ENCODE results near the gene SLC22A1. TPM values are rescaled to one million over a fixed set of nuclear protein-coding genes. Genes with fewer than 3 reads are reported as not detected.

Gene SLC22A1
- total RNA-seq, 1 donor = 0.72 TPM

DNA sequence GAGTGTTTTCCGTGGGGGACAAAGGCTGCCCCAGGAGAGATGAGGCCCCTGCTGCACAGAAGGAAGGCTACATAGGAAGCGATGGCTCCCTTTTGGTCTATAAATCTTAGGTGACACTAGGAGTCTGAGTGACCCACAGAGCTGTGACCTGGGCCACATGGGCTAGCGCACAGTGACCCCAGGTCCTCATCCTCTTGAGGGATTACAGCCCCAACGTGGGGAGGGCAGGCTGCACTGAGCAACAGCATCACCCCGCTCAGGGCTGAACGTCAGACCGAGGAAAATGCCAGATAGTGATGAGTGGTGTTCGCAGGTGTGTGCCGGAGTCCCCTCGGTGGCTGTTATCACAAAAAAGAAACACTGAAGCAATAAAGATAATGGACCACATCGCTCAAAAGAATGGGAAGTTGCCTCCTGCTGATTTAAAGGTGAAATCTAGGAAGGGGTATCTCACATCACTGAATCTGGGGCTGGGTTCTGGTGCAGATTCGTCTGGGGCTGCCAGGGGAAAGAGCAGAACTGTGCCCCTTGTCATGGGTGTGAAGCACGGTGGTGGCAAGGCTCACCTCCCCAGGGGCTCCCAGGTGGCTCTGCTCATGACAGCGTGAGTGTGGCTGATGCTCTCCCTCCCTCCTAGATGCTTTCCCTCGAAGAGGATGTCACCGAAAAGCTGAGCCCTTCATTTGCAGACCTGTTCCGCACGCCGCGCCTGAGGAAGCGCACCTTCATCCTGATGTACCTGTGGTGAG lies 14.5 kb downstream of the SLC22A1 start:
- no peak overlapping the region for H3K4me2 ChIP-seq (ENCODE audit: insufficient read depth, low read length)
- H3K79me2 ChIP-seq (ENCODE audit: insufficient read depth, low read length) = no peaks in the 10 kb centered on the region
- no peaks in the 10 kb centered on the region for H3K27me3 ChIP-seq (ENCODE audit: insufficient read depth, low read length)
- H3K36me3 ChIP-seq (ENCODE audit: insufficient read depth, low read length) = no peaks in the 10 kb centered on the region
- no peak overlapping the region for H3K27ac ChIP-seq (ENCODE audit: low read depth, low read length)
- no peak overlapping the region for H3K4me3 ChIP-seq (ENCODE audit: insufficient read depth, low read length)
- no peaks in the 10 kb centered on the region for H3K9me3 ChIP-seq (ENCODE audit: low read depth, low read length)
- DNase-seq (ENCODE audit: insufficient read length, low spot score, missing footprints) = no peak
- H4K20me1 ChIP-seq (ENCODE audit: insufficient read depth, low read length) = no peaks in the 10 kb centered on the region
- H2AFZ ChIP-seq (ENCODE audit: low read length) = no peak overlapping the region
- peaks cover 24% of the 10 kb centered on the region for H3K4me1 ChIP-seq (ENCODE audit: insufficient read depth, low read length)
- TF ChIP-seq, protein P1, sequence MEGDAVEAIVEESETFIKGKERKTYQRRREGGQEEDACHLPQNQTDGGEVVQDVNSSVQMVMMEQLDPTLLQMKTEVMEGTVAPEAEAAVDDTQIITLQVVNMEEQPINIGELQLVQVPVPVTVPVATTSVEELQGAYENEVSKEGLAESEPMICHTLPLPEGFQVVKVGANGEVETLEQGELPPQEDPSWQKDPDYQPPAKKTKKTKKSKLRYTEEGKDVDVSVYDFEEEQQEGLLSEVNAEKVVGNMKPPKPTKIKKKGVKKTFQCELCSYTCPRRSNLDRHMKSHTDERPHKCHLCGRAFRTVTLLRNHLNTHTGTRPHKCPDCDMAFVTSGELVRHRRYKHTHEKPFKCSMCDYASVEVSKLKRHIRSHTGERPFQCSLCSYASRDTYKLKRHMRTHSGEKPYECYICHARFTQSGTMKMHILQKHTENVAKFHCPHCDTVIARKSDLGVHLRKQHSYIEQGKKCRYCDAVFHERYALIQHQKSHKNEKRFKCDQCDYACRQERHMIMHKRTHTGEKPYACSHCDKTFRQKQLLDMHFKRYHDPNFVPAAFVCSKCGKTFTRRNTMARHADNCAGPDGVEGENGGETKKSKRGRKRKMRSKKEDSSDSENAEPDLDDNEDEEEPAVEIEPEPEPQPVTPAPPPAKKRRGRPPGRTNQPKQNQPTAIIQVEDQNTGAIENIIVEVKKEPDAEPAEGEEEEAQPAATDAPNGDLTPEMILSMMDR (IDR thresholded peaks at IDR 0.05; ENCODE audit: extremely low read depth, low read depth, low read length) = no peak

DNA sequence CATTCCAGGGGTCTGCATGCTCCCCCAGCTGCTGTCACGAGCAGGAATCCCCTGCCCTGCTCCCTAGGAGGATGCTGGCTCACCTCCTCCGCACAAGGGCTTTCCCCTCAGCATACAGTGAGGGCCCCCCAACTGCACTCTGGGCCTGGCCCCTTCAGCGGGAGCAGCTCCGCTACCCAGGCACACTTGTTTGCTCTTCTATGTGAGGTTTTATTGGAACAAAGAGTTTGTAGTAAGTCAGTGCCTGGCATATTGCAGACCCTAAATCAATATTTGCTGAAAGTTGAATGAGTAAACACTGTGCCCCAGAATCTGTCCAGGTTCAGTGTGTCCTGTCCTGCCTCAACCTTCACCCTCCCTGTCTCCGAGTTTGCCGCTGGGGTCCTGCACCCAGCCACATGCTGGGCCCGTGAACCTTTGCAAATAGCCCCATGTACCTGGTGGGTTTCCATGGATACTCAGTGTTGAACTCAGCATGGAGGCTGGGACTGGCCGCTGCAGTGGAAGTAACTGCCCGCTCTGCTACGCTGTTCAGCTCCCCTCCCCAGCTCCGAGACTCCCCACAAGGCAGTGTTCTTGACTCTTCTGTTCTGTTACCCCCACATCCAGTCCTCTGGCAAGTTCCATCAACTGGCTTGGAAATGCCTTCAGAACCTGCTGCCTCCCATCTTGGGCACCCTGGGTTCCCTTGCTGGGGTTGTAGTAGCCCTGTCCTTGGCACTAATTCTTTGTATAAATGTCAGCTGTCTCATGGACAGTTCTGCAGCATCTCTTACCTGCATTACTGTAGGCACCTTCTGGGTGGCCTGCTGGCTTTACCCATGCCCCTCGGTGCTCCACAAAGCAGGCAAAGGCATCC lies 15.7 kb downstream of the SLC22A1 start:
- TF ChIP-seq, protein P1 (IDR thresholded peaks at IDR 0.05; ENCODE audit: extremely low read depth, low read depth, low read length) = no peak
- no peak overlapping the region for H2AFZ ChIP-seq (ENCODE audit: low read length)
- peak; percentile 35 for DNase-seq (ENCODE audit: insufficient read length, low spot score, missing footprints)

GRCh38 chr6:160137989-160138835 lies 16.6 kb downstream of the SLC22A1 start:
- TF ChIP-seq, protein P1 (IDR thresholded peaks at IDR 0.05; ENCODE audit: extremely low read depth, low read depth, low read length) = peak; percentile 77
- Histone ChIP-seq H3K9me3 (ENCODE audit: low read depth, low read length) (no peaks in the 10 kb centered on the region), H3K27me3 (ENCODE audit: insufficient read depth, low read length) (no peaks in the 10 kb centered on the region), H3K36me3 (ENCODE audit: insufficient read depth, low read length) (no peaks in the 10 kb centered on the region), H4K20me1 (ENCODE audit: insufficient read depth, low read length) (no peaks in the 10 kb centered on the region), H3K79me2 (ENCODE audit: insufficient read depth, low read length) (no peaks in the 10 kb centered on the region), H3K4me1 (ENCODE audit: insufficient read depth, low read length) (peaks cover 26% of the 10 kb centered on the region), H3K4me3 (ENCODE audit: insufficient read depth, low read length) (no peak overlapping the region), H3K27ac (ENCODE audit: low read depth, low read length) (no peak overlapping the region), H3K4me2 (ENCODE audit: insufficient read depth, low read length) (peak overlapping the region; percentile 9), H2AFZ (ENCODE audit: low read length) (no peak overlapping the region)
- peak; percentile 94 for DNase-seq (ENCODE audit: insufficient read length, low spot score, missing footprints)

More for the DNA sequence above, 15.7 kb downstream of the SLC22A1 start:
- Histone ChIP-seq H3K9me3 (ENCODE audit: low read depth, low read length) (no peaks in the 10 kb centered on the region), H3K4me1 (ENCODE audit: insufficient read depth, low read length) (peaks cover 33% of the 10 kb centered on the region), H3K79me2 (ENCODE audit: insufficient read depth, low read length) (no peaks in the 10 kb centered on the region), H3K4me2 (ENCODE audit: insufficient read depth, low read length) (no peak overlapping the region), H4K20me1 (ENCODE audit: insufficient read depth, low read length) (no peaks in the 10 kb centered on the region), H3K27me3 (ENCODE audit: insufficient read depth, low read length) (no peaks in the 10 kb centered on the region), H3K27ac (ENCODE audit: low read depth, low read length) (no peak overlapping the region), H3K36me3 (ENCODE audit: insufficient read depth, low read length) (no peaks in the 10 kb centered on the region), H3K4me3 (ENCODE audit: insufficient read depth, low read length) (no peak overlapping the region)
